Transverse colon (tissue), 3 donors: ENCODE data around the gene MAGEA11.

Source experiments
- POLR2A ChIP-seq: fragments of 450-650 bp; IDR thresholded peaks from one replicate; pipeline ENCODE4 v1.6.1; 2016; ENCODE audit warnings: antibody characterized with exemption, mild to moderate bottlenecking, moderate library complexity
- TF ChIP-seq, protein P1 (sequence below), 5 experiments: fragments of 200-600 bp in 3 of 5; fragments of 450-650 bp in 2 of 5; sonication (generic) in 3 of 5; IDR thresholded peaks; 1 replicate in 2 of 5; 2 replicates in 3 of 5; pipeline ENCODE4 v1.5.1; 2016 to 2017; ENCODE audit warnings: antibody characterized with exemption in 5 of 5, inconsistent platforms in 3 of 5, mild to moderate bottlenecking in 2 of 5, moderate library complexity in 1 of 5

DNA sequence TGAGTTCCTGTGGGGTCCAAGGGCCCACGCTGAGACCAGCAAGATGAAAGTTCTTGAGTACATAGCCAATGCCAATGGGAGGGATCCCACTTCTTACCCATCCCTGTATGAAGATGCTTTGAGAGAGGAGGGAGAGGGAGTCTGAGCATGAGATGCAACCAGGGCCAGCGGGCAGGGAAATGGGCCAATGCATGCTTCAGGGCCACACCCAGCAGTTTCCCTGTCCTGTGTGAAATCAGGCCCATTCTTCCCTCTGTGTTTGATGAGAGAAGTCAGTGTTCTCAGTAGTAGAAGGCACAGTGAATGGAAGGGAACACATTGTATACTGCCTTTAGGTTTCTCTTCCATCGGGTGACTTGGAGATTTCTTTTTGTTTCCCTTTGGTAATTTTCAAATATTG, 4.8 kb downstream of the MAGEA11 start:
- TF ChIP-seq, protein P1, sequence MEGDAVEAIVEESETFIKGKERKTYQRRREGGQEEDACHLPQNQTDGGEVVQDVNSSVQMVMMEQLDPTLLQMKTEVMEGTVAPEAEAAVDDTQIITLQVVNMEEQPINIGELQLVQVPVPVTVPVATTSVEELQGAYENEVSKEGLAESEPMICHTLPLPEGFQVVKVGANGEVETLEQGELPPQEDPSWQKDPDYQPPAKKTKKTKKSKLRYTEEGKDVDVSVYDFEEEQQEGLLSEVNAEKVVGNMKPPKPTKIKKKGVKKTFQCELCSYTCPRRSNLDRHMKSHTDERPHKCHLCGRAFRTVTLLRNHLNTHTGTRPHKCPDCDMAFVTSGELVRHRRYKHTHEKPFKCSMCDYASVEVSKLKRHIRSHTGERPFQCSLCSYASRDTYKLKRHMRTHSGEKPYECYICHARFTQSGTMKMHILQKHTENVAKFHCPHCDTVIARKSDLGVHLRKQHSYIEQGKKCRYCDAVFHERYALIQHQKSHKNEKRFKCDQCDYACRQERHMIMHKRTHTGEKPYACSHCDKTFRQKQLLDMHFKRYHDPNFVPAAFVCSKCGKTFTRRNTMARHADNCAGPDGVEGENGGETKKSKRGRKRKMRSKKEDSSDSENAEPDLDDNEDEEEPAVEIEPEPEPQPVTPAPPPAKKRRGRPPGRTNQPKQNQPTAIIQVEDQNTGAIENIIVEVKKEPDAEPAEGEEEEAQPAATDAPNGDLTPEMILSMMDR (IDR thresholded peaks at IDR 0.05), result no peak
- TF ChIP-seq POLR2A, result no peak
